SK-N-SH (cell line): ENCODE measurements around the gene CACNA1A. TPM values are rescaled to one million over a fixed set of nuclear protein-coding genes. Genes with fewer than 3 reads are reported as not detected.
A peak's percentile ranks its signal among the peaks of the same experiment; 100 is the strongest.

Experiments
- CTCF ChIA-PET: fragments of 300-600, 350-600 bp; formaldehyde crosslinking; extraction: SDS; loops from one replicate; lab custom pipeline; 2021; lab: Yijun Ruan, JAX
- POLR2A ChIA-PET: fragments of 350-600 bp; sonication (Branson Sonifier 250); formaldehyde crosslinking; extraction: SDS; loops from one replicate; lab custom pipeline; 2020; ENCODE audit warnings: antibody characterized with exemption, inconsistent platforms; lab: Yijun Ruan, JAX
- DNase-seq: peaks from one replicate; pipeline ENCODE4 v3.0.0; 2012
- H2AFZ ChIP-seq: fragments of 200-600 bp; sonication (generic); 2 replicates; pipeline ENCODE4 v1.8.1; 2016; ENCODE audit warnings: antibody characterized with exemption, mild to moderate bottlenecking, low read depth
- H3F3A ChIP-seq: fragments of 200-600 bp; sonication (generic); replicated peaks from 2 replicates; pipeline ENCODE3; 2016; ENCODE audit warnings: antibody characterized with exemption, mild to moderate bottlenecking; ENCODE audit not compliant: insufficient read depth
- H3K27ac ChIP-seq, 2 experiments: fragments of 200-500 bp in 1 of 2; fragments of 200-600 bp in 1 of 2; sonication (Bioruptor generic) in 1 of 2; sonication (generic), shearing (Covaris generic) in 1 of 2; 2 replicates each; pipeline versions ENCODE4 v1.5.1 to v1.6.1; 2014 to 2016; ENCODE audit warnings: low read depth in 2 of 2, inconsistent platforms in 1 of 2, low read length in 1 of 2, mild to moderate bottlenecking in 1 of 2, mixed read lengths in 1 of 2
- H3K27me3 ChIP-seq: fragments of 200-600 bp; sonication (generic), shearing (Covaris generic); 2 replicates; pipeline ENCODE4 v1.6.1; 2016; ENCODE audit warnings: mixed run types; ENCODE audit not compliant: insufficient read depth
- H3K36me3 ChIP-seq, 2 experiments: fragments of 200-500 bp in 1 of 2; fragments of 200-600 bp in 1 of 2; sonication (Bioruptor generic) in 1 of 2; sonication (generic) in 1 of 2; replicated peaks in 1 of 2; 2 replicates each; pipeline versions ENCODE3 to v1.5.1; 2014 to 2016; ENCODE audit warnings: low read length in 1 of 2, mild to moderate bottlenecking in 1 of 2; ENCODE audit not compliant: insufficient read depth in 2 of 2, control insufficient read depth in 1 of 2
- H3K4me1 ChIP-seq, 2 experiments: fragments of 200-500 bp in 1 of 2; fragments of 200-600 bp in 1 of 2; sonication (Bioruptor generic) in 1 of 2; sonication (generic), shearing (Covaris generic) in 1 of 2; 2 replicates each; pipeline versions ENCODE4 v1.5.1 to v1.6.1; 2014 to 2016; ENCODE audit warnings: low read depth in 1 of 2, low read length in 1 of 2, mixed run types in 1 of 2; ENCODE audit not compliant: insufficient read depth in 2 of 2, control insufficient read depth in 1 of 2
- H3K4me2 ChIP-seq: fragments of 200-600 bp; sonication (generic), shearing (Covaris generic); 2 replicates; pipeline ENCODE4 v1.6.1; 2017; ENCODE audit warnings: mixed run types
- H3K4me3 ChIP-seq, 2 experiments: fragments of 200-500 bp in 1 of 2; fragments of 200-600 bp in 1 of 2; sonication (Bioruptor generic) in 1 of 2; sonication (generic), shearing (Covaris generic) in 1 of 2; 2 replicates each; pipeline versions ENCODE4 v1.5.1 to v1.8.1; 2014 to 2016; ENCODE audit warnings: low read depth in 2 of 2, inconsistent platforms in 1 of 2, low read length in 1 of 2, mild to moderate bottlenecking in 1 of 2, mixed read lengths in 1 of 2, moderate library complexity in 1 of 2
- H3K79me2 ChIP-seq: fragments of 200-600 bp; sonication (generic); 2 replicates; pipeline ENCODE4 v1.8.1; 2017; ENCODE audit warnings: mild to moderate bottlenecking; ENCODE audit not compliant: insufficient read depth
- H3K9ac ChIP-seq: fragments of 200-600 bp; sonication (generic); 2 replicates; pipeline ENCODE4 v1.6.1; 2017; ENCODE audit warnings: mixed run types
- H3K9me2 ChIP-seq: fragments of 200-600 bp; sonication (generic); 2 replicates; pipeline ENCODE4 v1.6.1; 2017; ENCODE audit warnings: mixed run types
- H3K9me3 ChIP-seq: fragments of 200-600 bp; sonication (generic); 2 replicates; pipeline ENCODE4 v1.6.1; 2017; ENCODE audit warnings: mixed run types, mild to moderate bottlenecking, moderate library complexity
- H4K20me1 ChIP-seq: fragments of 200-600 bp; sonication (generic); 2 replicates; pipeline ENCODE4 v1.6.1; 2017; ENCODE audit warnings: mild to moderate bottlenecking, mixed run types; ENCODE audit not compliant: insufficient read depth
- CHD2 ChIP-seq: fragments of 150-350 bp; IDR thresholded peaks from 2 replicates; pipeline ENCODE4 v1.6.1; 2018; ENCODE audit warnings: low read length; ENCODE audit not compliant: partially characterized antibody
- ELF1 ChIP-seq: IDR thresholded peaks from 2 replicates; pipeline ENCODE4 v1.4.0; 2012
- EZH2phosphoT487 ChIP-seq: fragments of 200-600 bp; sonication (generic); IDR thresholded peaks from 2 replicates; pipeline ENCODE4 v1.6.1; 2017; ENCODE audit warnings: low read depth, mixed run types, mild to moderate bottlenecking, antibody characterized with exemption, moderate library complexity, borderline replicate concordance
- FOXJ3 ChIP-seq: sonication (generic); formaldehyde crosslinking; IDR thresholded peaks from 2 replicates; pipeline ENCODE4 v1.5.1; 2020; ENCODE audit warnings: mild to moderate bottlenecking, missing genetic modification reagents
- FOXM1 ChIP-seq: IDR thresholded peaks from 2 replicates; pipeline ENCODE4 v1.4.0; 2012; ENCODE audit warnings: low read depth, mild to moderate bottlenecking
- GABPA ChIP-seq: IDR thresholded peaks from 2 replicates; pipeline ENCODE4 v1.4.0; 2012; ENCODE audit warnings: low read depth, mild to moderate bottlenecking
- IRF3 ChIP-seq: fragments of 150-350 bp; IDR thresholded peaks from 2 replicates; pipeline ENCODE4 v1.6.1; 2016; ENCODE audit warnings: mild to moderate bottlenecking, low read depth, low read length
- JUND ChIP-seq: IDR thresholded peaks from 2 replicates; pipeline ENCODE4 v1.4.0; 2012
- MEF2A ChIP-seq: IDR thresholded peaks from 2 replicates; pipeline ENCODE4 v1.4.0; 2012; ENCODE audit warnings: low read depth, borderline replicate concordance
- NFIC ChIP-seq: IDR thresholded peaks from 2 replicates; pipeline ENCODE4 v1.4.0; 2012; ENCODE audit warnings: borderline replicate concordance
- NRF1 ChIP-seq: IDR thresholded peaks from 2 replicates; pipeline ENCODE4 v1.6.1; 2012; ENCODE audit warnings: low read depth, mild to moderate bottlenecking, low read length
- PBX3 ChIP-seq: IDR thresholded peaks from 2 replicates; pipeline ENCODE4; 2012
- POLR2AphosphoS5 ChIP-seq: IDR thresholded peaks from 2 replicates; pipeline ENCODE4 v1.6.1; 2012; ENCODE audit warnings: low read depth, low read length
- RCOR1 ChIP-seq: fragments of 150-350 bp; IDR thresholded peaks from 2 replicates; pipeline ENCODE4 v1.6.1; 2017; ENCODE audit warnings: antibody characterized with exemption, low read length
- REST ChIP-seq: IDR thresholded peaks from 2 replicates; pipeline ENCODE4 v1.6.1; 2012; ENCODE audit warnings: mild to moderate bottlenecking, low read depth, low read length, moderate library complexity
- SMC3 ChIP-seq: IDR thresholded peaks from 2 replicates; pipeline ENCODE4 v1.6.1; 2012; ENCODE audit warnings: low read depth, low read length, improper control_type of control experiment
- TAF1 ChIP-seq: IDR thresholded peaks from 2 replicates; pipeline ENCODE4 v1.6.1; 2012; ENCODE audit warnings: low read depth, mild to moderate bottlenecking, low read length, moderate library complexity, borderline replicate concordance
- TCF12 ChIP-seq: IDR thresholded peaks from 2 replicates; pipeline ENCODE4 v1.4.0; 2012
- TEAD4 ChIP-seq: IDR thresholded peaks from 2 replicates; pipeline ENCODE4 v1.4.0; 2012; ENCODE audit warnings: mild to moderate bottlenecking, borderline replicate concordance; ENCODE audit not compliant: insufficient read depth
- USF1 ChIP-seq: IDR thresholded peaks from 2 replicates; pipeline ENCODE4 v1.4.0; 2012; ENCODE audit warnings: low read depth, borderline replicate concordance
- WGBS: methylation state at CpG from one replicate; pipeline ENCODE4 v1.1.6; 2017; ENCODE audit warnings: low lambda C conversion rate; 5-methylcytosine and 5-hydroxymethylcytosine counted together
- polyA plus RNA-seq, 3 experiments: library from polyadenylated mRNA; depleted of rRNA; stranded (reverse); fragments of >200 nt; gene quantifications; 2 replicates each; pipeline ENCODE4 v1.2.3, GENCODE V29; 2012

Gene CACNA1A
- polyA plus RNA-seq (2012; rRNA removed) = 1.3 TPM in 2 replicates
- 0.95 and 1.1 TPM in 2 replicates for polyA plus RNA-seq (2012; cell fraction: cytosol; rRNA removed)
- polyA plus RNA-seq (2012; cell fraction: nucleus; rRNA removed) = 11.4 and 12.0 TPM in 2 replicates

GRCh38 chr19:13506471-13506820 lies at the start of gene CACNA1A:
TSS of gene CACNA1A (minus strand) at chr19:13506479. CDS start at chr19:13506224, 255 bp downstream.
- H3F3A ChIP-seq = no peaks in the 10 kb centered on the region
- H3K9me3 ChIP-seq = no peaks in the 10 kb centered on the region
- no peaks in the 10 kb centered on the region for H3K79me2 ChIP-seq
- CTCF ChIA-PET = interaction anchor here (1.1 kb wide), 1 partner anchor 21 kb away, joined by 5 read pairs; no protein-coding TSS in a partner anchor
- 6% methylated on average over 20 of the region's 21 CpGs for whole genome bisulfite sequencing
- H4K20me1 ChIP-seq = no peaks in the 10 kb centered on the region
- H3K27ac ChIP-seq = no peak within 1 kb of the TSS
- DNase-seq = no peak
- H3K9me2 ChIP-seq = no peaks in the 10 kb centered on the region
- no peaks in the 10 kb centered on the region for H3K36me3 ChIP-seq
- H3K4me2 ChIP-seq = peak within 1 kb of the TSS; percentile 71; the same call in 1 of the 2 replicates
- H3K4me1 ChIP-seq = no peaks in the 10 kb centered on the region
- peak within 1 kb of the TSS; percentile 29 to 55 for H3K4me3 ChIP-seq
- TF ChIP-seq FOXM1 (no peak), TEAD4 (no peak), TAF1 (no peak), ELF1 (no peak), GABPA (no peak), USF1 (no peak), REST (no peak), TCF12 (no peak), NFIC (no peak), MEF2A (no peak), RCOR1 (no peak), JUND (no peak), EZH2phosphoT487 (no peak), PBX3 (no peak), CHD2 (no peak), NRF1 (no peak), FOXJ3 (CRISPR knock-in tag) (no peak), SMC3 (no peak), IRF3 (no peak), POLR2AphosphoS5 (no peak)
- H3K9ac ChIP-seq = no peak within 1 kb of the TSS
- H3K27me3 ChIP-seq = peaks cover 73% of the 10 kb centered on the region
- POLR2A ChIA-PET = no interaction called here
- H2AFZ ChIP-seq = no peak within 1 kb of the TSS
